Measurements from ENCODE around the gene RHBDD3. TPM values are rescaled to one million over a fixed set of nuclear protein-coding genes. Genes with fewer than 3 reads are reported as not detected.
A peak's percentile ranks its signal among the peaks of the same experiment; 100 is the strongest.

Gene RHBDD3
- total and polyA plus RNA-seq, 2 experiments from 2014 or later, result 31.4 to 37.3 TPM

GRCh38 chr22:29260601-29261315 lies 7.0 kb downstream of the RHBDD3 start:
- Histone ChIP-seq H3K4me3 (no peak overlapping the region), H3K27ac (no peak overlapping the region), H3K27me3 (replicated peaks; ENCODE audit: insufficient read depth) (no peaks in the 10 kb centered on the region), H3K4me1 (ENCODE audit: insufficient read depth) (no peaks in the 10 kb centered on the region), H3K9me3 (ENCODE audit: low read depth) (no peaks in the 10 kb centered on the region), H3F3A (ENCODE audit: insufficient read depth) (no peaks in the 10 kb centered on the region), H3K9me2 (ENCODE audit: insufficient read depth) (no peaks in the 10 kb centered on the region), H3K79me2 (ENCODE audit: insufficient read depth) (no peaks in the 10 kb centered on the region), H3K9ac (no peak overlapping the region), H2AFZ (no peak overlapping the region), H4K20me1 (ENCODE audit: insufficient read depth) (no peaks in the 10 kb centered on the region), H3K4me2 (ENCODE audit: unreplicated experiment) (no peak overlapping the region), H3K36me3 (ENCODE audit: low read depth) (no peaks in the 10 kb centered on the region)
- TF ChIP-seq EZH2 (IDR thresholded peaks at IDR 0.05; ENCODE audit: insufficient read depth, poor library complexity, severe bottlenecking) (no peak), EZH2phosphoT487 (IDR thresholded peaks at IDR 0.05; ENCODE audit: insufficient read depth, low read depth) (no peak)
- peak; percentile 7 for DNase-seq
- in situ Hi-C loops (cut with MboI), result no loop called here
- WGBS, 2 experiments (ENCODE audit: low coverage in 1 of 2, low lambda C conversion rate in 2 of 2, missing lambda C conversion rate in 2 of 2), result 81 to 83% methylated on average over 17 of the region's 17 CpGs

- TF ChIP-seq EZH2phosphoT487 (IDR thresholded peaks at IDR 0.05; ENCODE audit: insufficient read depth, low read depth) (no peak), EZH2 (IDR thresholded peaks at IDR 0.05; ENCODE audit: insufficient read depth, poor library complexity, severe bottlenecking) (no peak)
- Histone ChIP-seq H4K20me1 (ENCODE audit: insufficient read depth) (no peaks in the 10 kb centered on the region), H3K27ac (no peak overlapping the region), H3F3A (ENCODE audit: insufficient read depth) (no peaks in the 10 kb centered on the region), H3K9me3 (ENCODE audit: low read depth) (no peaks in the 10 kb centered on the region), H2AFZ (no peak overlapping the region), H3K36me3 (ENCODE audit: low read depth) (no peaks in the 10 kb centered on the region), H3K79me2 (ENCODE audit: insufficient read depth) (no peaks in the 10 kb centered on the region), H3K27me3 (replicated peaks; ENCODE audit: insufficient read depth) (no peaks in the 10 kb centered on the region), H3K4me3 (no peak overlapping the region), H3K9me2 (ENCODE audit: insufficient read depth) (no peaks in the 10 kb centered on the region), H3K9ac (no peak overlapping the region), H3K4me2 (ENCODE audit: unreplicated experiment) (no peak overlapping the region), H3K4me1 (ENCODE audit: insufficient read depth) (no peaks in the 10 kb centered on the region)
- WGBS, 2 experiments (ENCODE audit: low coverage in 1 of 2, low lambda C conversion rate in 2 of 2, missing lambda C conversion rate in 2 of 2), result 87 to 89% methylated on average over 12 to 13 of the region's 13 CpGs
- DNase-seq, result no peak
- in situ Hi-C loops (cut with MboI), result no loop called here
Measured at GRCh38 chr22:29260031-29260560, 7.7 kb downstream of the RHBDD3 start.

DNA sequence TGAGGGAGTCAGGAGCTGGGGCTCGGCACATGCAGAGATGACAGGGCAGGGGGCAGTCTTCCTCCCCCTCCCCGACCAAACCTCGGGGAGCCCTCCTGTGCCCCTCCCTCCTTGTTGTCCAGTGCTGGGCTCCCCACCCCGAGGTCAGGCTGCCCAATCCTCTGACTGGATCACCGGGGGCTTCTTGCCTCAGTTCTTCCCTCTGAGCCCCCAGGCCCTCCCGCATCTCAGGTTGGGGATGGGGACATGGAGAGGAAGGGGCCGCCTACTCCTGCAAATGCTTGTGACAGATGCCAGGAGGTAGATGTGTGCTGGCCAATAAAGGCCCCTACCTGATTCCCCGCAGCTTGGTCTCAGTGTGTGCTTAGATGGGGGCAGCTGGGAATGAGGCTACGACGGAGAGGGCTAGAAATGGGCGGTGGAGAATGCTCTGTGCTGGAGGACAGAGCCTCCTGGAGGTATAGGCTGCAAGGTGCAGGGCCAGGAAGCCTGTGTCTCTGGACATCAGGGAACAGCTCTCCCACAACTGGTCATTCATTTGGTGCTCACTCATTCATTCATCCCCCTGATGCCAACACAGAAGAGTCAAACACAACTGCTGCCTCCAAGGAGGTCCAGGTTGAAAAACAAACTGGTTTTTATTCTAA lies 8.4 kb downstream of the RHBDD3 start:
- H3K27ac ChIP-seq, result no peak overlapping the region
- no peak overlapping the region for H3K4me3 ChIP-seq
- H3K4me2 ChIP-seq (ENCODE audit: unreplicated experiment), result no peak overlapping the region
- TF ChIP-seq EZH2phosphoT487 (IDR thresholded peaks at IDR 0.05; ENCODE audit: insufficient read depth, low read depth) (no peak), EZH2 (IDR thresholded peaks at IDR 0.05; ENCODE audit: insufficient read depth, poor library complexity, severe bottlenecking) (no peak)
- WGBS, 2 experiments (ENCODE audit: low coverage in 1 of 2, low lambda C conversion rate in 2 of 2, missing lambda C conversion rate in 2 of 2), result 64 to 68% methylated on average over 8 to 11 of the region's 11 CpGs
- H3F3A ChIP-seq (ENCODE audit: insufficient read depth), result no peaks in the 10 kb centered on the region
- H3K36me3 ChIP-seq (ENCODE audit: low read depth), result no peaks in the 10 kb centered on the region
- H3K79me2 ChIP-seq (ENCODE audit: insufficient read depth), result no peaks in the 10 kb centered on the region
- peak; percentile 15 for DNase-seq
- H3K4me1 ChIP-seq (ENCODE audit: insufficient read depth), result no peaks in the 10 kb centered on the region
- no peaks in the 10 kb centered on the region for H3K27me3 ChIP-seq (replicated peaks; ENCODE audit: insufficient read depth)
- no peak overlapping the region for H2AFZ ChIP-seq
- no peaks in the 10 kb centered on the region for H3K9me3 ChIP-seq (ENCODE audit: low read depth)
- H3K9ac ChIP-seq, result no peak overlapping the region
- no peaks in the 10 kb centered on the region for H3K9me2 ChIP-seq (ENCODE audit: insufficient read depth)
- in situ Hi-C loops (cut with MboI), result no loop called here
- no peaks in the 10 kb centered on the region for H4K20me1 ChIP-seq (ENCODE audit: insufficient read depth)

- no peaks in the 10 kb centered on the region for H3F3A ChIP-seq (ENCODE audit: insufficient read depth)
- in situ Hi-C loops (cut with MboI), result no loop called here
- H3K4me1 ChIP-seq (ENCODE audit: insufficient read depth), result no peaks in the 10 kb centered on the region
- TF ChIP-seq EZH2 (IDR thresholded peaks at IDR 0.05; ENCODE audit: insufficient read depth, poor library complexity, severe bottlenecking), result no peak
- no peak for TF ChIP-seq EZH2phosphoT487 (IDR thresholded peaks at IDR 0.05; ENCODE audit: insufficient read depth, low read depth)
- H3K4me2 ChIP-seq (ENCODE audit: unreplicated experiment), result no peak overlapping the region
- H3K27me3 ChIP-seq (replicated peaks; ENCODE audit: insufficient read depth), result no peaks in the 10 kb centered on the region
- H2AFZ ChIP-seq, result no peak overlapping the region
- no peaks in the 10 kb centered on the region for H3K9me3 ChIP-seq (ENCODE audit: low read depth)
- no peak overlapping the region for H3K4me3 ChIP-seq
- H3K9ac ChIP-seq, result no peak overlapping the region
- DNase-seq, result no peak
- no peaks in the 10 kb centered on the region for H4K20me1 ChIP-seq (ENCODE audit: insufficient read depth)
- H3K27ac ChIP-seq, result no peak overlapping the region
- H3K79me2 ChIP-seq (ENCODE audit: insufficient read depth), result no peaks in the 10 kb centered on the region
- 93 to 94% methylated on average over 14 to 17 of the region's 17 CpGs for WGBS, 2 experiments (ENCODE audit: low coverage in 1 of 2, low lambda C conversion rate in 2 of 2, missing lambda C conversion rate in 2 of 2)
- no peaks in the 10 kb centered on the region for H3K36me3 ChIP-seq (ENCODE audit: low read depth)
- no peaks in the 10 kb centered on the region for H3K9me2 ChIP-seq (ENCODE audit: insufficient read depth)
Measured at GRCh38 chr22:29258407-29259252, 9.2 kb downstream of the RHBDD3 start.

All from GM23248 (cell line).